ENCODE data around the gene FUT3.

The FUT3 gene

GRCh38 chr19:5800361-5801270 lies 50.6 kb downstream of the FUT3 start:
- Mint-ChIP-seq H3K9me3 (peaks cover 2% of the 10 kb centered on the region), H3K4me1 (peaks cover 22% of the 10 kb centered on the region), H3K27me3 (peaks cover 26% of the 10 kb centered on the region), H3K27ac (no peak overlapping the region), H3K4me3 (no peak overlapping the region), H3K36me3 (no peaks in the 10 kb centered on the region)
- no peak for DNase-seq (ENCODE audit: low spot score in 2 of 2)
- ATAC-seq (ENCODE audit: low read depth) = no peak

DNA sequence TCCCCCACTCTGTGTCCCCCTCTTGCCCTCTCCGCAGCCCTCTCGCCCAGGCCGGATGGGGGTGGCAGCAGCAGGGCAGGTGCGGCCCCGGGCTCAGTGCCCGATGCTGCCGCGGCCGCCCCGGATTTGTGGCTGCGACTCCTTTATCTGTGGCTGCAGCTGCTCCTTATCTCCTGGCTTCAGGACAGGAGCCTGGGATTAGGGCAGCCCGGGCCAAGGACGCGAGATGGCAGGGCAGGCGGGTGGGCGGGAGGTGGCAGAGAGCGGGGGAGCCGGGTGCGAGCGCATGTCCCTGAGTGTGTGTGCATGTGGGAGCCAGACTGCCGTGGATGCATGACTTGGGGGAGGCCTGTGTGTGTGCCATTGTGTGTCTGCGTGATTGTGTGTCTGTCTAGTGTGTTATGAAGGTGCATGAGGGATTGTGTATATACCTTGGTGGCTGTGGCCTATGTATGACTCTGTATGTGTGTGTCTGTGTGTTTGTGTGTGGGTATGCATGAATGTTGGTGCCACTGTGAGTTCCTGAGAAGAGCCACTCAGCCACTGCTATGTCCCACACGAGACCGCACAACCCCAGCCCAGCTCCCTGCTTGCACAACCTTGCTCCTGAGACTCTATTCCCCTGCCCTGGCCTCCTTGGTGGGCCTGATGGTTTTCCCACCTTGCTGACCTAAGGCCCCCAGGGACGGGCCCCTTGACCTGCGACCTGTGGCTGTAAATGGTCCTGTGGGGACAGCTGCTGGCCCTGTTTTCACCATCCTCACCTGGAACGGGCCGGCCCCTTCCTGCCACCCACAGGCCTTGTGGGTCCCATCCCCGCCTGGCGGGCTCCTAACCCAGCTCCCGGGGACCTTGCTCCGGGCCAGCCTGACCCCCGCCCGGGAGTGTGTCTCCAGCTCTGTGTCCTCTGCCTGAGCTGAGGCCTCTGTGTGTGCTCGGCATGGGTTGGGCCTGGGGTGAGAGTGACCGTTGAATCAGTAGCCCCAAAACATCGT lies 51.7 kb downstream of the FUT3 start:
- Mint-ChIP-seq H3K9me3 (peaks cover 2% of the 10 kb centered on the region), H3K4me1 (peaks cover 21% of the 10 kb centered on the region), H3K4me3 (no peak overlapping the region), H3K27ac (no peak overlapping the region), H3K36me3 (no peaks in the 10 kb centered on the region), H3K27me3 (peaks cover 26% of the 10 kb centered on the region)
- DNase-seq (ENCODE audit: low spot score in 2 of 2) (no peak), ATAC-seq (ENCODE audit: low read depth) (no peak)

GRCh38 chr19:5798244-5798643 lies 53.0 kb downstream of the FUT3 start:
- Mint-ChIP-seq H3K36me3 (no peaks in the 10 kb centered on the region), H3K27ac (no peak overlapping the region), H3K27me3 (peaks cover 22% of the 10 kb centered on the region), H3K4me1 (peaks cover 11% of the 10 kb centered on the region), H3K4me3 (no peak overlapping the region), H3K9me3 (peaks cover 2% of the 10 kb centered on the region)
- no peak for DNase-seq (ENCODE audit: low spot score in 2 of 2)
- ATAC-seq (ENCODE audit: low read depth) = no peak

- ATAC-seq (ENCODE audit: low read depth) = no peak
- Mint-ChIP-seq H3K36me3 (peaks cover 1% of the 10 kb centered on the region), H3K4me1 (peaks cover 8% of the 10 kb centered on the region), H3K27me3 (peaks cover 12% of the 10 kb centered on the region), H3K27ac (no peak overlapping the region), H3K4me3 (no peak overlapping the region), H3K9me3 (peaks cover 3% of the 10 kb centered on the region)
- DNase-seq (ENCODE audit: low spot score in 2 of 2) = no peak
Measured at GRCh38 chr19:5795382-5795919, 55.8 kb downstream of the FUT3 start.

DNA sequence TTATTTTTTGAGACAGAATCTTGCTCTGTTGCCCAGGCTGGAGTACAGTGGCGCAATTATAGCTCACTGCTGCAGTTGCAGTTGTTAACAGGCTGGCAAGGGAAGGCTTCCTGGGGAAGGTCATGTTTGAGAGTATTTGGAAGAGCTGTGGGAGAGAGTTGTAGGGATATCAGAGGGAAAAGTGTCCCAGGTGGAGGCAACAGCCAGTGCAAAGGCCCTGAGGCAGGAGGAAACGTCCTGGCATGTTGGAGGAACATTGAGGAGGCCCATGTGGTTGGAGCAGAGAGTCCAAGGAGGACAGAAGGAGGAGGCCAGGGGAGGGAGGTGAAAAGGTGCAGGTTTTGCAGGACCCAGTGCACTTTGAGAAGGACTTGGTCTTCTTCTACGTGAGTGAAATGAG lies 58.1 kb downstream of the FUT3 start:
- no peak for DNase-seq (ENCODE audit: low spot score in 2 of 2)
- peaks cover 12% of the 10 kb centered on the region for H3K36me3 Mint-ChIP-seq
- H3K4me1 Mint-ChIP-seq = peaks cover 13% of the 10 kb centered on the region
- no peak for ATAC-seq (ENCODE audit: low read depth)
- no peak overlapping the region for H3K4me3 Mint-ChIP-seq
- peaks cover 4% of the 10 kb centered on the region for H3K27me3 Mint-ChIP-seq
- peaks cover 3% of the 10 kb centered on the region for H3K9me3 Mint-ChIP-seq
- H3K27ac Mint-ChIP-seq = no peak overlapping the region
